M059J (cell line): ENCODE results near the gene ATAD2B. TPM values are rescaled to one million over a fixed set of nuclear protein-coding genes. Genes with fewer than 3 reads are reported as not detected.

ENCODE experiments used
- DNase-seq: peaks from one replicate; pipeline ENCODE4 v3.0.0-alpha.2; 2012; ENCODE audit warnings: low read depth
- total RNA-seq: library from RNA; depleted of rRNA; stranded (reverse); fragments of >200 nt; shearing (Covaris generic); gene quantifications from 2 replicates; pipeline ENCODE4 v1.2.3, GENCODE V29; 2014

ATAD2B gene
- total RNA-seq, 1 experiment from 2014 or later: 3.8 TPM

- peak; percentile 68 for DNase-seq
Observed at GRCh38 chr2:23912054-23912453, 14.9 kb downstream of the ATAD2B start.

- DNase-seq: peak; percentile 66
Observed at GRCh38 chr2:23905155-23905554, 21.8 kb downstream of the ATAD2B start.

- peak; percentile 70 for DNase-seq
Observed at GRCh38 chr2:23904692-23905091, 22.2 kb downstream of the ATAD2B start.

GRCh38 chr2:23904215-23904614, 22.7 kb downstream of the ATAD2B start:
- DNase-seq: no peak

- DNase-seq: no peak
Observed at GRCh38 chr2:23903034-23903433, 23.9 kb downstream of the ATAD2B start.

GRCh38 chr2:23901966-23902846, 24.7 kb downstream of the ATAD2B start:
- peak; percentile 62 for DNase-seq

GRCh38 chr2:23900541-23901322, 26.2 kb downstream of the ATAD2B start:
- peak; percentile 62 for DNase-seq

GRCh38 chr2:23900133-23900532, 26.8 kb downstream of the ATAD2B start:
- DNase-seq: no peak

GRCh38 chr2:23871206-23871605, 55.7 kb downstream of the ATAD2B start:
- DNase-seq: no peak

GRCh38 chr2:23867449-23867848, 59.5 kb downstream of the ATAD2B start:
- no peak for DNase-seq

GRCh38 chr2:23862716-23863426, 64.1 kb downstream of the ATAD2B start:
- DNase-seq: no peak

- DNase-seq: no peak
Observed at GRCh38 chr2:23861952-23862351, 65.0 kb downstream of the ATAD2B start.

- DNase-seq: no peak
Observed at GRCh38 chr2:23859983-23860382, 66.9 kb downstream of the ATAD2B start.

GRCh38 chr2:23859234-23859633, 67.7 kb downstream of the ATAD2B start:
- DNase-seq: no peak

- no peak for DNase-seq
Observed at GRCh38 chr2:23850564-23851256, 76.2 kb downstream of the ATAD2B start.

- no peak for DNase-seq
Observed at GRCh38 chr2:23844905-23845304, 82.0 kb downstream of the ATAD2B start.

- DNase-seq: peak; percentile 44
Observed at GRCh38 chr2:23843051-23843976, 83.6 kb downstream of the ATAD2B start.

GRCh38 chr2:23839919-23840578, 86.9 kb downstream of the ATAD2B start:
- DNase-seq: no peak

GRCh38 chr2:23838996-23839395, 87.9 kb downstream of the ATAD2B start:
- DNase-seq: no peak

GRCh38 chr2:23838581-23838980, 88.3 kb downstream of the ATAD2B start:
- no peak for DNase-seq
